PC-9 (cell line): ENCODE results near the gene BRSK2. TPM values are rescaled to one million over a fixed set of nuclear protein-coding genes. Genes with fewer than 3 reads are reported as not detected.

Source experiments
- BruUV-seq: library from RNA; stranded (reverse); fragments of 400-500 nt; replicated peaks from 2 replicates; lab custom pipeline; 2021; lab: Mats Ljungman, UMichigan
- CTCF ChIA-PET: fragments of 300-600 bp; sonication (Branson Sonifier 250); formaldehyde crosslinking; loops from one replicate; lab custom pipeline; 2022; ENCODE audit warnings: antibody characterized with exemption; lab: Charles Lee
- POLR2A ChIA-PET: fragments of 300-600 bp; sonication (Branson Sonifier 250); formaldehyde crosslinking; loops from one replicate; lab custom pipeline; 2022; ENCODE audit warnings: antibody characterized with exemption; ENCODE audit not compliant: unreplicated experiment; lab: Charles Lee
- DNase-seq, 2 experiments: peaks; one replicate each; pipeline versions ENCODE4 v3.0.0 to v3.0.0-alpha.2; 2015 to 2022; ENCODE audit warnings: mixed read lengths in 1 of 2
- H2AFZ ChIP-seq: fragments of 200-600 bp; sonication (generic); 2 replicates; pipeline ENCODE4 v1.8.1; 2017; ENCODE audit warnings: antibody characterized with exemption
- H3F3A ChIP-seq: fragments of 200-600 bp; sonication (generic); 2 replicates; pipeline ENCODE4 v1.8.1; 2017; ENCODE audit warnings: antibody characterized with exemption, mild to moderate bottlenecking, low read depth; ENCODE audit not compliant: insufficient read depth
- H3K27ac ChIP-seq: fragments of 200-600 bp; sonication (generic); 2 replicates; pipeline ENCODE4 v1.6.1; 2016; ENCODE audit warnings: mixed run types
- H3K27me3 ChIP-seq: fragments of 200-600 bp; sonication (generic); 2 replicates; pipeline ENCODE4 v1.6.1; 2016; ENCODE audit warnings: low read depth, mixed run types; ENCODE audit not compliant: insufficient read depth
- H3K36me3 ChIP-seq: fragments of 200-600 bp; sonication (generic); 2 replicates; pipeline ENCODE4 v1.6.1; 2016; ENCODE audit warnings: low read depth, mixed run types
- H3K4me1 ChIP-seq: fragments of 200-600 bp; sonication (generic); replicated peaks from 2 replicates; pipeline ENCODE4 v1.6.1; 2016; ENCODE audit warnings: mixed run types; ENCODE audit not compliant: insufficient read depth
- H3K4me2 ChIP-seq: fragments of 200-600 bp; sonication (generic); 2 replicates; pipeline ENCODE4 v1.6.1; 2017; ENCODE audit warnings: mixed run types
- H3K4me3 ChIP-seq: fragments of 200-600 bp; sonication (generic); 2 replicates; pipeline ENCODE4 v1.6.1; 2016; ENCODE audit warnings: mixed run types
- H3K79me2 ChIP-seq: fragments of 200-600 bp; sonication (generic); 2 replicates; pipeline ENCODE4 v1.6.1; 2017; ENCODE audit warnings: low read depth, mixed run types
- H3K9me2 ChIP-seq: fragments of 200-600 bp; sonication (generic); 2 replicates; pipeline ENCODE4 v1.8.1; 2017; ENCODE audit warnings: mild to moderate bottlenecking; ENCODE audit not compliant: insufficient read depth
- H3K9me3 ChIP-seq: fragments of 200-600 bp; sonication (generic); 2 replicates; pipeline ENCODE4 v1.8.1; 2016; ENCODE audit warnings: low read depth; ENCODE audit not compliant: insufficient read depth
- H4K20me1 ChIP-seq: fragments of 200-600 bp; sonication (generic); 2 replicates; pipeline ENCODE4 v1.8.1; 2017; ENCODE audit not compliant: insufficient read depth
- CTCF ChIP-seq: fragments of 200-600 bp; sonication (generic); conservative IDR thresholded peaks from 2 replicates; pipeline ENCODE4 v1.6.1; 2017; ENCODE audit warnings: mixed run types, antibody characterized with exemption, mild to moderate bottlenecking, moderate library complexity
- EZH2 ChIP-seq: fragments of 200-600 bp; sonication (generic); IDR thresholded peaks from 2 replicates; pipeline ENCODE4 v1.8.0; 2017; ENCODE audit warnings: antibody characterized with exemption, low read depth
- intact Hi-C: fragments of 100-400 bp; cut with micrococcal nuclease; formaldehyde crosslinking; loops from one replicate; pipeline ENCODE4 v1.10.0; 2022; ENCODE audit not compliant: unreplicated experiment
- total RNA-seq: library from RNA; stranded (reverse); gene quantifications from 2 replicates; pipeline ENCODE4 v1.2.3, GENCODE V29; 2021

Gene BRSK2
- total RNA-seq, 1 experiment from 2014 or later: 2.9 TPM

GRCh38 chr11:1467270-1467669 lies 77.5 kb downstream of the BRSK2 start:
- intact Hi-C loops: no loop called here
- Histone ChIP-seq H3K4me2 (no peak overlapping the region), H3K4me1 (no peaks in the 10 kb centered on the region), H3K79me2 (no peaks in the 10 kb centered on the region), H3K27me3 (no peaks in the 10 kb centered on the region), H4K20me1 (no peaks in the 10 kb centered on the region), H3F3A (no peaks in the 10 kb centered on the region), H3K36me3 (no peaks in the 10 kb centered on the region), H3K4me3 (no peak overlapping the region), H3K27ac (no peak overlapping the region), H2AFZ (no peak overlapping the region), H3K9me3 (no peaks in the 10 kb centered on the region), H3K9me2 (no peaks in the 10 kb centered on the region)
- no peak for DNase-seq
- ChIA-PET POLR2A (no interaction called here), CTCF (no interaction called here)
- BruUV-seq: no TSS peak
- TF ChIP-seq EZH2 (no peak), CTCF (no peak)

DNA sequence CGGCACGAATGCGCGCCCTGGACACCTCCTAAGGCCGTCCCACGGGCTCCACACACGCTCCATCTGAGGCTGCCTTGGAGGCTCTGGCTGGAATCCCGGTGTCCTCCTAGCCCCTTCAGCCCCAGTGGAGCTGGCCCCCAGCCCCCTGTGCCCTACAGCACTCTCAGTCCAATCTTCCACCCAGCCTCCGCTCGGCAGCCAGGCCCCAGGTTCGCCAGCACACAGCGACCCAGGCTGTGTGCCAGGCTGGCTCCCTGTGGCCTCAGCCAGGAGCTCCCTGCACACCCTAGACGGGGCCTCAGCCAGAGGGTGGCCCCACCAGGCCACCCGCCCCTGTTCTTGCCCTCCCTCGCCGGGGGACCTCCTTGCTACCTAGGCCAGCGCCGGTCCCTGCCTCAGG lies 78.3 kb downstream of the BRSK2 start:
- intact Hi-C loops: no loop called here

DNA sequence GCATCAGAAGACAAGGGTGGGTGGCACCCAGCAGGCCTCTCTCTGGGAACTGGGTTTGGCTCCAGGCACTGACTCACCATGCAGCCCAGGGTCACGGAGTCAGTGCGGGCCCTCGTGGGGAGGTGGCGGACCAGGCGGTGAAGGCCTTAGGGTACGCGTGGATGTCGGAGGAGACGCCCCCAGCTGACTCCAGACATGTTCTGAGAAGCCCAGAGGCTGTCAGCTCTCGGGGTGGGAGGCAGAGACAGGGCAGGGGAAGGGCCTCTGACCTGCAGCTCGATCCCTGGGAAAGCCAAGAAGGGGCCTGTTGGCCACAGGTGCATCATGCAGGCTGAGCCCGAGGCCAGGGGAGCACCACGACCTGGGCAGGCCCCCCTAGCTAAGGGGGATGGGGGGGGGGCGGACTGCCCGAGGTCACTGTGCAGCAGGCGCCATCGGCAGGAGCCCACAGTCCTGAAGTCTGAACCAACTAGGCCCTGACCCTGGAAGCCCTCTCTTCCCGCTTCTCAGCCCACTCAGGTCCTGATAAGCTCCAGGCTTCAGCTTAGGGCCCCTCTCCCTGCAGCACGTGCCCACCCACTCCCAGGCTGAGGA lies 78.8 kb downstream of the BRSK2 start:
- Histone ChIP-seq H3K4me3 (no peak overlapping the region), H3K9me3 (no peaks in the 10 kb centered on the region), H3K27me3 (no peaks in the 10 kb centered on the region), H3K79me2 (no peaks in the 10 kb centered on the region), H3K4me1 (no peaks in the 10 kb centered on the region), H3K36me3 (no peaks in the 10 kb centered on the region), H3K9me2 (no peaks in the 10 kb centered on the region), H2AFZ (no peak overlapping the region), H3K27ac (no peak overlapping the region), H3F3A (no peaks in the 10 kb centered on the region), H4K20me1 (no peaks in the 10 kb centered on the region), H3K4me2 (no peak overlapping the region)
- ChIA-PET POLR2A (no interaction called here), CTCF (no interaction called here)
- TF ChIP-seq EZH2 (no peak), CTCF (no peak)
- BruUV-seq: no TSS peak
- DNase-seq: no peak
- intact Hi-C loops: no loop called here

More for the DNA sequence above, 78.3 kb downstream of the BRSK2 start:
- H4K20me1 ChIP-seq: no peaks in the 10 kb centered on the region
- no peaks in the 10 kb centered on the region for H3K79me2 ChIP-seq
- CTCF ChIA-PET: no interaction called here
- H3K36me3 ChIP-seq: no peaks in the 10 kb centered on the region
- no TSS peak for BruUV-seq
- H3K9me3 ChIP-seq: no peaks in the 10 kb centered on the region
- DNase-seq: no peak
- no peaks in the 10 kb centered on the region for H3K9me2 ChIP-seq
- H3F3A ChIP-seq: no peaks in the 10 kb centered on the region
- H3K27me3 ChIP-seq: no peaks in the 10 kb centered on the region
- TF ChIP-seq EZH2 (no peak), CTCF (no peak)
- H3K27ac ChIP-seq: no peak overlapping the region
- no peak overlapping the region for H3K4me2 ChIP-seq
- no peaks in the 10 kb centered on the region for H3K4me1 ChIP-seq
- no peak overlapping the region for H2AFZ ChIP-seq
- POLR2A ChIA-PET: no interaction called here
- no peak overlapping the region for H3K4me3 ChIP-seq
